ENCODE results near the gene NIPAL1. TPM values are rescaled to one million over a fixed set of nuclear protein-coding genes. Genes with fewer than 3 reads are reported as not detected.

Gene NIPAL1
- total RNA-seq, 1 experiment from 2014 or later = 7.3 TPM

GRCh38 chr4:48011722-48012121 lies 4.8 kb upstream of the NIPAL1 start:
- Histone ChIP-seq H3K27ac (ENCODE audit: low read length) (no peak overlapping the region), H3K36me3 (ENCODE audit: low read depth, low read length) (peaks cover 11% of the 10 kb centered on the region; the same call in 1 of the 2 replicates), H3K27me3 (ENCODE audit: low read length) (no peaks in the 10 kb centered on the region), H3K79me2 (ENCODE audit: low read length) (0 out of 2 replicates have a peak, but pooled peaks cover 4% of the 10 kb centered on the region), H2AFZ (ENCODE audit: low read length) (no peak overlapping the region), H4K20me1 (ENCODE audit: low read length) (no peaks in the 10 kb centered on the region), H3K4me2 (ENCODE audit: low read length) (no peak overlapping the region), H3F3A (ENCODE audit: low read length, unreplicated experiment) (no peaks in the 10 kb centered on the region), H3K9me3 (ENCODE audit: low read length) (0 out of 2 replicates have a peak, but pooled peaks cover 4% of the 10 kb centered on the region), H3K4me3 (ENCODE audit: low read length) (no peak overlapping the region), H3K4me1 (ENCODE audit: insufficient read depth, low read length) (peaks cover 11% of the 10 kb centered on the region), H3K9me2 (replicated peaks; ENCODE audit: low read length) (no peaks in the 10 kb centered on the region), H3K9ac (ENCODE audit: low read length) (no peak overlapping the region)
- BruUV-seq (replicated peaks) = no TSS peak
- TF ChIP-seq EZH2phosphoT487 (IDR thresholded peaks at IDR 0.05; ENCODE audit: borderline replicate concordance, low read length) = no peak
- TF ChIP-seq CTCF (conservative IDR thresholded peaks at IDR 0.05; ENCODE audit: low read depth, low read length) = no peak
- no peak for TF ChIP-seq EZH2 (IDR thresholded peaks at IDR 0.05; ENCODE audit: low read length, unreplicated experiment)
- CTCF ChIA-PET = no interaction called here
- DNase-seq (no peak), ATAC-seq (no peak)
- POLR2A ChIA-PET (ENCODE audit: unreplicated experiment) = no interaction called here
- intact Hi-C loops (cut with micrococcal nuclease) = no loop called here

- H2AFZ ChIP-seq (ENCODE audit: low read length) = no peak overlapping the region
- H3K27me3 ChIP-seq (ENCODE audit: low read length) = no peaks in the 10 kb centered on the region
- no peak overlapping the region for H3K4me2 ChIP-seq (ENCODE audit: low read length)
- H4K20me1 ChIP-seq (ENCODE audit: low read length) = no peaks in the 10 kb centered on the region
- BruUV-seq (replicated peaks) = no TSS peak
- no peak for ATAC-seq
- H3K79me2 ChIP-seq (ENCODE audit: low read length) = peaks cover 8% of the 10 kb centered on the region
- TF ChIP-seq EZH2 (IDR thresholded peaks at IDR 0.05; ENCODE audit: low read length, unreplicated experiment) = no peak
- TF ChIP-seq CTCF (conservative IDR thresholded peaks at IDR 0.05; ENCODE audit: low read depth, low read length) = no peak
- no peak for TF ChIP-seq EZH2phosphoT487 (IDR thresholded peaks at IDR 0.05; ENCODE audit: borderline replicate concordance, low read length)
- no peaks in the 10 kb centered on the region for H3F3A ChIP-seq (ENCODE audit: low read length, unreplicated experiment)
- no peak overlapping the region for H3K4me3 ChIP-seq (ENCODE audit: low read length)
- no peak overlapping the region for H3K9ac ChIP-seq (ENCODE audit: low read length)
- intact Hi-C loops (cut with micrococcal nuclease) = no loop called here
- peaks cover 4% of the 10 kb centered on the region; the same call in 1 of the 2 replicates for H3K36me3 ChIP-seq (ENCODE audit: low read depth, low read length)
- H3K4me1 ChIP-seq (ENCODE audit: insufficient read depth, low read length) = peaks cover 12% of the 10 kb centered on the region
- no peak for DNase-seq
- H3K27ac ChIP-seq (ENCODE audit: low read length) = no peak overlapping the region
- POLR2A ChIA-PET (ENCODE audit: unreplicated experiment) = no interaction called here
- CTCF ChIA-PET = no interaction called here
- no peaks in the 10 kb centered on the region for H3K9me3 ChIP-seq (ENCODE audit: low read length)
- H3K9me2 ChIP-seq (replicated peaks; ENCODE audit: low read length) = no peaks in the 10 kb centered on the region
Observed at GRCh38 chr4:48012824-48013223, 3.7 kb upstream of the NIPAL1 start.

GRCh38 chr4:48015216-48015615 lies 1.4 kb upstream of the NIPAL1 start:
- Histone ChIP-seq H3K36me3 (ENCODE audit: low read depth, low read length) (no peaks in the 10 kb centered on the region), H2AFZ (ENCODE audit: low read length) (no peak overlapping the region), H3K9me2 (replicated peaks; ENCODE audit: low read length) (no peaks in the 10 kb centered on the region), H4K20me1 (ENCODE audit: low read length) (no peaks in the 10 kb centered on the region), H3K27me3 (ENCODE audit: low read length) (no peaks in the 10 kb centered on the region), H3K79me2 (ENCODE audit: low read length) (peaks cover 26% of the 10 kb centered on the region), H3K9ac (ENCODE audit: low read length) (peak overlapping the region; percentile 96), H3K4me2 (ENCODE audit: low read length) (peak overlapping the region; percentile 91), H3K27ac (ENCODE audit: low read length) (peak overlapping the region; percentile 96), H3K4me1 (ENCODE audit: insufficient read depth, low read length) (peaks cover 19% of the 10 kb centered on the region), H3K4me3 (ENCODE audit: low read length) (peak overlapping the region; percentile 83), H3F3A (ENCODE audit: low read length, unreplicated experiment) (no peaks in the 10 kb centered on the region), H3K9me3 (ENCODE audit: low read length) (no peaks in the 10 kb centered on the region)
- intact Hi-C loops (cut with micrococcal nuclease) = loop anchor here (5.0 kb wide), 1 partner anchor 88 kb away; no protein-coding TSS in a partner anchor
- DNase-seq (peak; percentile 64), ATAC-seq (no peak)
- ChIA-PET CTCF (interaction anchor here (0.8 kb wide), 1 partner anchor 17 kb away, joined by 3 read pairs; no protein-coding TSS in a partner anchor), POLR2A (ENCODE audit: unreplicated experiment) (interaction anchor here (0.5 kb wide), 1 partner anchor 29 kb away, joined by 11 read pairs; no protein-coding TSS in a partner anchor)
- BruUV-seq (replicated peaks) = no TSS peak
- no peak for TF ChIP-seq CTCF (conservative IDR thresholded peaks at IDR 0.05; ENCODE audit: low read depth, low read length)

Data from PC-3 (cell line).